ENCODE data around the gene ZP1.

GRCh38 chr11:60918251-60918938 is 51.1 kb downstream of the ZP1 start:
- no peak for TF ChIP-seq CTCF (IDR thresholded peaks at IDR 0.05)
- no peak for TF ChIP-seq EP300 (IDR thresholded peaks at IDR 0.05)
- no peak for TF ChIP-seq POLR2A (IDR thresholded peaks at IDR 0.05)
